ENCODE data around the gene ARHGAP4.

ARHGAP4 gene

DNA sequence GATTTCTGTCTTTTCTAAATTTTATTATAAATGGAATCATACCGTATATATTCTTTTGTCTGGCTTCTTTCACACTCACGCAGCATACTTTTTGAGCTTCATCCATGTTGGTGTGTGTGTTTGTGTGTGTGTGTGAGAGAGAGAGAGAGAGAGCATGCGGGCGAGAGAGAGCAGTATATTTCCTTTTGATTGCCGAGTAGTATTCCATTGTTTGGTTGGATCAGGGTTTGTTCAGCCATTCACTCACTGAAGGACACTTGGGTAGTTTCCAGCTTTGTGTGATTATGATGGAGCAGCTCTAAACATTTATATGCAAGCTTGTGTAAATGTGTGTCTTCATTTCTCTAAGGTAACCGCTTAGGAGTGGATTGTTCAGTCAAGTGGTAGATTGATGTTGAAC is 36.9 kb downstream of the ARHGAP4 start:
- Histone ChIP-seq H3K4me3 (ENCODE audit: low read depth in 1 of 2, low read length in 2 of 2) (no peak overlapping the region), H3K27ac (ENCODE audit: low read depth, low read length) (no peak overlapping the region), H3K27me3 (ENCODE audit: control insufficient read depth in 1 of 2, insufficient read depth in 2 of 2, low read length in 2 of 2) (peaks cover 18 to 33% of the 10 kb centered on the region in 2 donors), H3K36me3 (ENCODE audit: insufficient read depth, low read length) (no peaks in the 10 kb centered on the region), H3K9ac (ENCODE audit: low read length) (no peak overlapping the region), H3K9me3 (ENCODE audit: low read length) (no peaks in the 10 kb centered on the region), H3K4me1 (ENCODE audit: insufficient read depth, low read length) (no peaks in the 10 kb centered on the region)

DNA sequence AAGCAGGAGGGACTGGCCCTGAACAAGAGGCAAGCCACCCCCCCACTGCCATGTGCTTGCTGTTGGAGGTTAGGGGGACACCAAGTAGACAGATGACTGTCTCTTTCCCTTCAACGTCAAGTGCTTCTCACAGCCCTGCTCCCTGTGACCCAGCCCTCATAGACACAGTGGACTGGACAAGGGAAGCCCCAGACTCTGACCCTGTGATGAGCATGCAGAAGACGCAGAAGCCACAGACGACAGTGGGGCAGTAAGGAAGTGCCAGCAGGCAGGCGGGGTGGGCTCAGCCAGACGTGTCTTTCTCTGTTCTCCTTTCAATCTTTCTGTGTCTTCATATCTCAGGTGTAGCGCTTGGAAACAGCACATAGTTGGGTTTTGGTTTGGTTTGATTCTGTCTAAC is 37.7 kb downstream of the ARHGAP4 start:
- peaks cover 20 to 39% of the 10 kb centered on the region in 2 donors for H3K27me3 ChIP-seq (ENCODE audit: control insufficient read depth in 1 of 2, insufficient read depth in 2 of 2, low read length in 2 of 2)

DNA sequence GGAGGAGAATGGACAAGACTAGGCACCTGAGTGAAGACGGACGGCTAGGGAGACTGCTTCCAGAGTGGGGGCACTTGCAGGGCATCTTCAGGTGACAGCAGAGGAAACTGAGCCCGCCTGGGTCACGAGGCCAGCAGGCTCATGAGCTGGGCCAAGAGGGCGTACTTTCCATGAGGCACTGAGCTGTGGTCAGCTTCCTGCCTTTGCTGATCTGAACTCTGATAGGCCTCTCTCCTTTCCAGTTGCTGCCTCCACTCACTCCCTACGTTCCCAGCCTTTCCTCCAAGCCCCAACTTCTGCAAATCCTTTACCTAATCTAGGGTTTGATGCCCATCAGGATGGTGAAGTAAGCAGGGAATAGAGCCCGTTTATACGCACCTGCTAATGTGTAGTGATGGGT is 38.7 kb downstream of the ARHGAP4 start:
- H3K4me3 ChIP-seq (ENCODE audit: low read depth in 1 of 2, low read length in 2 of 2): no peak overlapping the region
- no peak overlapping the region for H3K27ac ChIP-seq (ENCODE audit: low read depth, low read length)
- no peaks in the 10 kb centered on the region for H3K9me3 ChIP-seq (ENCODE audit: low read length)
- H3K9ac ChIP-seq (ENCODE audit: low read length): no peak overlapping the region
- no peaks in the 10 kb centered on the region for H3K36me3 ChIP-seq (ENCODE audit: insufficient read depth, low read length)
- peaks cover 20 to 49% of the 10 kb centered on the region in 2 donors for H3K27me3 ChIP-seq (ENCODE audit: control insufficient read depth in 1 of 2, insufficient read depth in 2 of 2, low read length in 2 of 2)
- H3K4me1 ChIP-seq (ENCODE audit: insufficient read depth, low read length): no peaks in the 10 kb centered on the region

More for the DNA sequence above, 37.7 kb downstream of the ARHGAP4 start:
- Histone ChIP-seq H3K27ac (ENCODE audit: low read depth, low read length) (no peak overlapping the region), H3K9ac (ENCODE audit: low read length) (no peak overlapping the region), H3K4me3 (ENCODE audit: low read depth in 1 of 2, low read length in 2 of 2) (no peak overlapping the region), H3K4me1 (ENCODE audit: insufficient read depth, low read length) (no peaks in the 10 kb centered on the region), H3K9me3 (ENCODE audit: low read length) (no peaks in the 10 kb centered on the region), H3K36me3 (ENCODE audit: insufficient read depth, low read length) (no peaks in the 10 kb centered on the region)

DNA sequence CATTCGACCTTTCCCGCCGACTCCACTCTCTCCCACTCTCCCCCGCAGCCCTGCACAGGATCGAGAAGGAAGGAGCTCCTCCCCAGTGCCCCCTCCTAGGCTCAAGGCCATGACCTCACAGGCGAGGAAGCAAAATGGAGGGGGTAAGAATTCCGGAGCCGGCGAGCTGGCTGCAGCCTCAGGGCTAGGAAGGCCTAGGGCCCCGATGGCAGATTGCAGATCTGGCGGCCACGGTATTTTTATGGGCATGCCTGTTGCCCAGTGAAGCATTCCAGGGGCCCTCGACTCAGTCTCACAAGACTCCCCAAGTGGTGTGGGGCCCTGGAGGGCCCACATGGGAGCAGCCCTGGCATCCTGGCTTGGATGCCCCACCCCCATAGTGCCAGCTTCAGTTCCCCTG is 39.1 kb downstream of the ARHGAP4 start:
- Histone ChIP-seq H3K4me1 (ENCODE audit: insufficient read depth, low read length) (no peaks in the 10 kb centered on the region), H3K9me3 (ENCODE audit: low read length) (no peaks in the 10 kb centered on the region), H3K27ac (ENCODE audit: low read depth, low read length) (no peak overlapping the region), H3K27me3 (ENCODE audit: control insufficient read depth in 1 of 2, insufficient read depth in 2 of 2, low read length in 2 of 2) (peaks cover 23 to 54% of the 10 kb centered on the region in 2 donors), H3K4me3 (ENCODE audit: low read depth in 1 of 2, low read length in 2 of 2) (no peak overlapping the region), H3K36me3 (ENCODE audit: insufficient read depth, low read length) (no peaks in the 10 kb centered on the region), H3K9ac (ENCODE audit: low read length) (no peak overlapping the region)

DNA sequence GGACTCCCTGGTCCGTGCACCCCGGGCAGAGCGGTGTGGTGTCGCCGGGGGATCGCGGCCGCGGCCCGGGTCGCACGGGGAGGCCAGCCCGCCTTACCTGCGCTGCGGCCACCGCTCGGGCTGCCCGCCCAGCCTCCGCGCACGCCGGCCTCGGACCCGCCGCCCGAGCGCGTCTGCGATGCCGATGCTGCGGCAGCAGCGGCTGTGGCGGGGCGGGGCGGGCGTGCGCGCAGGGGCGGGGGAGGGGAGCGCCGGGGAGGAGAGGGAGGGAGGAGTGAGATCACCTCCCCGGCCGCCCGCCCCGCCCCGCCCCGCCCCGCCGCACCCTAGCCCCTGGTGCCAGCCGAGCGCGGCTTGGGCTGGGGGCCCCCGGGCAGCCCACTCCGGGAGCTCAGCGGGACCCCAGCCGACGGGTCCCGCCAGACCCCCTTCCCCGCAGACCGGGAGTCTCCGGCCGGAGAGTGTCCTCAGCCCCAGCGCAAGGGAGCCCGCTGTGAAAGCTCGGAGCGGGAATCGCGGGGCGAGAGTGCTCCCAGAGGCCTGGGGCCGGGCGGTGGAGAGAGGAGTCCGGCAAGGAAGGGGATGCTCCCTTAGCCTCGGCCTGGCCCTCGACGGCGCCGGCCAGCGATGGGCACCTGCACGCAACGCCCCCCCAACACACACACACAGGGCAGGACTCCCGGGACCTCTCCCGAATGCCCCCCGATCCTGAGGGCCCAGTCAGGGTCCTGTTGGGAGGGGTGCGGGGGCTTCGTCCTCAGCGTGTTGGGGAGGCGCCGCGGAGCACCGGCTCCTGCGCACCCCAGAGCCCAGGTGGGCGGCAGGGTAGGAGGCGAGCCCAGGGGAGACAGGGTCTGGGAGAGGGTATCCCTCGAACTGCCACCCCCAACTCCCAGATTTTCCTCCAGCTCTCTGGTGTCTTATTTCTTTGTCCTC is 39.8 kb downstream of the ARHGAP4 start, which contains the start of gene L1CAM:
Gene L1CAM, minus strand, starts transcription at position 206 of the 936 bp plus-strand sequence. CDS start 10,337 bp downstream, outside the sequence.
- Histone ChIP-seq H3K9ac (ENCODE audit: low read length) (no peak within 1 kb of the TSS), H3K27ac (ENCODE audit: low read depth, low read length) (no peak within 1 kb of the TSS), H3K4me1 (ENCODE audit: insufficient read depth, low read length) (no peaks in the 10 kb centered on the region), H3K27me3 (ENCODE audit: control insufficient read depth in 1 of 2, insufficient read depth in 2 of 2, low read length in 2 of 2) (peaks cover 30 to 60% of the 10 kb centered on the region in 2 donors), H3K4me3 (ENCODE audit: low read depth in 1 of 2, low read length in 2 of 2) (no peak within 1 kb of the TSS), H3K36me3 (ENCODE audit: insufficient read depth, low read length) (no peaks in the 10 kb centered on the region), H3K9me3 (ENCODE audit: low read length) (no peaks in the 10 kb centered on the region)

DNA sequence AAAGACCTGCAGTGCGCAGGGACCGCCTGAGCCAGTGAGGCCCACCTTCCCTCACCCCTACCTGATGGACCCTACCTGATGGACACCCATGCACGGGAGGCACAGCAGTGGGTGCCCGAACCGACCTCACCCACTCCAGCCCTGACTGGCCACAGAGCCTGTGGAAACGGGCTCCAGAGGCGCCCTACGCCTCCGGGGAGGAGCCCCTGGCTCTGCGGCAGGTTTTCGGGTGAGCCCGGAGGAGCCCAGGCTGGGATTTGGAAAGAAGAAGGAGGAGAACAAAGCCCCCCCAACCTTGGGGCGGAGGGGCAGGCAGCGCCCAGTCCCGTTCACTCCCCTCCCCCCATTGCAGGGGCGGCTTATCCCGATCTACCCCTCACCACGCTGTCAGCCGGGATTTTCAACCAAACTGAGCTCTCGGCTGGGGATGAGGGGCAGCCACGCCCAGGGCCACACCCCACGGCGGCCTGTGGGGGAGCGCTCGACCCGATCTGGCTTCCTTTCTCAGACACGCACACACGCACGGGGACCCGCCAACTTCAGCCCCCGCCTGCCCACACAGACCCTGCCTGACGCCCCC is 40.8 kb downstream of the ARHGAP4 start:
- H3K9me3 ChIP-seq (ENCODE audit: low read length): no peaks in the 10 kb centered on the region
- no peaks in the 10 kb centered on the region for H3K36me3 ChIP-seq (ENCODE audit: insufficient read depth, low read length)
- no peak overlapping the region for H3K9ac ChIP-seq (ENCODE audit: low read length)
- no peak overlapping the region for H3K4me3 ChIP-seq (ENCODE audit: low read depth in 1 of 2, low read length in 2 of 2)
- no peak overlapping the region for H3K27ac ChIP-seq (ENCODE audit: low read depth, low read length)
- peaks cover 34 to 70% of the 10 kb centered on the region in 2 donors for H3K27me3 ChIP-seq (ENCODE audit: control insufficient read depth in 1 of 2, insufficient read depth in 2 of 2, low read length in 2 of 2)
- H3K4me1 ChIP-seq (ENCODE audit: insufficient read depth, low read length): no peaks in the 10 kb centered on the region

DNA sequence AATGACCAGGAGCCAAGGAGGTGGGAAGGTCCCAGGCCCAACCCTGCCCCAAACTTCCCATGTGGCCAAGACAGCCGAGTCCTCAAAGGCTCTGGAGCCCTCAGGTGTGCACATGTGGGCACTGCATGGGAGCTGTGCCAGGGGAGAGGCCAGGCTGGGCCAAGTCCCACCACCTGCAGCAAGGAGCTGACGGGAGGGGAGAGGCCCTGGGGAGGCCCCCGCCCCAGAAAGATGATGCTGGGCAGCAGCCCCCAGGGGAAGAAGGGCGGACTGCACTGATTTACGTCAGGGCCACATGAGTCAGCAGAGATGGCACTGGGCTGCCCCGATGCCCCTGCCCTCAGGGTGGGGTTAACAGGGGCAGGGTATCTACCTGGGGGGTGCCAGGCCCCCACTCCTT is 41.5 kb downstream of the ARHGAP4 start:
- Histone ChIP-seq H3K4me1 (ENCODE audit: insufficient read depth, low read length) (no peaks in the 10 kb centered on the region), H3K9ac (ENCODE audit: low read length) (no peak overlapping the region), H3K27ac (ENCODE audit: low read depth, low read length) (no peak overlapping the region), H3K9me3 (ENCODE audit: low read length) (no peaks in the 10 kb centered on the region), H3K36me3 (ENCODE audit: insufficient read depth, low read length) (no peaks in the 10 kb centered on the region), H3K4me3 (ENCODE audit: low read depth in 1 of 2, low read length in 2 of 2) (no peak overlapping the region), H3K27me3 (ENCODE audit: control insufficient read depth in 1 of 2, insufficient read depth in 2 of 2, low read length in 2 of 2) (peaks cover 34 to 77% of the 10 kb centered on the region in 2 donors)

DNA sequence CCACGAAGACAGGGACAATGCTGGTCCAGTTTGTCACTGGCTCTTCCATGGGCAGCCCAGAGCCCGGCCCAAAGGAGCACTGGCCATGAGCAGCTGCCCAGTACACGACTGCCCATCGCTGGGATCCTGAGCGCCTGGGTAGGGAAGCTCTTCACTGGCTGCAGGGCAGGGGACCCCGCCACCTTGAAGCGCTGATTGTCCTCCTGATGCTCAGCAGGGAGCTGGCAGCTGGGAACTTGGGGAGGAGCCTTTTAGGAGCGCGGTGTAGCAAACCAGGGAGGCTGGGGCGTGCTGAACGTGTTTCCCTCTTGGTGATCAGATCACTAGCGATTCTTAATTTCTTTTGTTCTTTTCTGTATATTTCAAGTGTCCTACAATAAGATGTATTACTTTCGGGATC is 41.9 kb downstream of the ARHGAP4 start:
- Histone ChIP-seq H3K4me3 (ENCODE audit: low read depth in 1 of 2, low read length in 2 of 2) (no peak overlapping the region), H3K36me3 (ENCODE audit: insufficient read depth, low read length) (no peaks in the 10 kb centered on the region), H3K27me3 (ENCODE audit: control insufficient read depth in 1 of 2, insufficient read depth in 2 of 2, low read length in 2 of 2) (peaks cover 34 to 81% of the 10 kb centered on the region in 2 donors), H3K4me1 (ENCODE audit: insufficient read depth, low read length) (no peaks in the 10 kb centered on the region), H3K9ac (ENCODE audit: low read length) (no peak overlapping the region), H3K27ac (ENCODE audit: low read depth, low read length) (no peak overlapping the region), H3K9me3 (ENCODE audit: low read length) (no peaks in the 10 kb centered on the region)

DNA sequence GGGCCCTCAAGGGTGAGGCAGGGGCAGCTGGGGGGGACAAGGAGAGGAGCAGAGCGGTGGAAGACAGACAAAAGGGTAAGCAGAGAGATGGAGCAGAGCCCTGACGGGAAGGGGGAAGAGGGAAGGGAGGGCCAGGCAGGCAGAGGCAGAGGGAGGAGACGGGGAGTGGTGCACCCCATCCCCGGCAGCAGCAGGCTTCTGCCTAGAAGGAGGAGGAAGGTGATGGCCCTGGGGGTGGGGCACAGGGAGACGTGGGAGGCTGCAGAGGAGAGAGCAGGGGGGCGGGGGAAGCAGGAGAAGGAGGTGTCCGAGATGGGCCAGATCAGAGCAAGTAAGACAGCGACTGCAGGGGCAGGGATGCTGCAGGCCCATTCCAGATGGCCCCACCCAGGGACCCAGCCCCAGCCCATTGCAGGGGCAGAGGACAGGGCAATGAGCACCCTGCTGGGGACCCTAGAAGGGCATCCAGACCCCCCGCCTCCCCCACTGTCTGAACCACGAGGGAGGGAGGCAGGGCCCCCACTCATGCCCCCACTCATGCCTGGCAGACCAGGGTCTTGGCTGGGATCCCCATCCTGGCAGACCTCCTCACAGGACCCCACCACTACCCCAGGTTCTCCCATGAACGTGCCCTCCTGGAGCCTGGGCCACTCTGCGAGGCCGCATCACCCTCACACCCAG is 42.8 kb downstream of the ARHGAP4 start:
- H3K36me3 ChIP-seq (ENCODE audit: insufficient read depth, low read length): no peaks in the 10 kb centered on the region
- no peaks in the 10 kb centered on the region for H3K4me1 ChIP-seq (ENCODE audit: insufficient read depth, low read length)
- H3K4me3 ChIP-seq (ENCODE audit: low read depth in 1 of 2, low read length in 2 of 2): no peak overlapping the region
- H3K27ac ChIP-seq (ENCODE audit: low read depth, low read length): no peak overlapping the region
- H3K9me3 ChIP-seq (ENCODE audit: low read length): no peaks in the 10 kb centered on the region
- H3K9ac ChIP-seq (ENCODE audit: low read length): no peak overlapping the region
- H3K27me3 ChIP-seq (ENCODE audit: control insufficient read depth in 1 of 2, insufficient read depth in 2 of 2, low read length in 2 of 2): peaks cover 34 to 87% of the 10 kb centered on the region in 2 donors

DNA sequence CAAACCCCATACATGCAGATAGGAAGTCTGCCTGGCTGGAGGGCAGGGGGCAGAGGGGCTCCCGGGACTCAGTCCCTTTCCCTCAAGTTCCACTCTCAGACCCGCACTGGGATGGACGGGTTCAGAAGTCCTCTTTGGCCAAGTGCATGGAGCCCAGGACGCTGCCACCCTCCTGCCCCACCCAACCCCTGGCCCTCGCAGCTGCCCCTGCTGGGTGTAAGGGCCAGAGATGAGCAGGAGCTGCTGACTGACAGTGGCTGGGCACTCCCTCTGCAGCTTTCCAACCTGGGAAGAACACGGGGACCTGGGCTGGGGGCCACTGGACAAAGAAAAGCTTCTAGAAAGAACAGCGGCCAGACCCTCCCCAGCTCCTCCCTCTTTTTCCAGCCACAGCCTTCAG is 43.5 kb downstream of the ARHGAP4 start:
- Histone ChIP-seq H3K9me3 (ENCODE audit: low read length) (no peaks in the 10 kb centered on the region), H3K4me1 (ENCODE audit: insufficient read depth, low read length) (no peaks in the 10 kb centered on the region), H3K36me3 (ENCODE audit: insufficient read depth, low read length) (no peaks in the 10 kb centered on the region), H3K9ac (ENCODE audit: low read length) (no peak overlapping the region), H3K27me3 (ENCODE audit: control insufficient read depth in 1 of 2, insufficient read depth in 2 of 2, low read length in 2 of 2) (peaks cover 34 to 88% of the 10 kb centered on the region in 2 donors), H3K4me3 (ENCODE audit: low read depth in 1 of 2, low read length in 2 of 2) (no peak overlapping the region), H3K27ac (ENCODE audit: low read depth, low read length) (no peak overlapping the region)

DNA sequence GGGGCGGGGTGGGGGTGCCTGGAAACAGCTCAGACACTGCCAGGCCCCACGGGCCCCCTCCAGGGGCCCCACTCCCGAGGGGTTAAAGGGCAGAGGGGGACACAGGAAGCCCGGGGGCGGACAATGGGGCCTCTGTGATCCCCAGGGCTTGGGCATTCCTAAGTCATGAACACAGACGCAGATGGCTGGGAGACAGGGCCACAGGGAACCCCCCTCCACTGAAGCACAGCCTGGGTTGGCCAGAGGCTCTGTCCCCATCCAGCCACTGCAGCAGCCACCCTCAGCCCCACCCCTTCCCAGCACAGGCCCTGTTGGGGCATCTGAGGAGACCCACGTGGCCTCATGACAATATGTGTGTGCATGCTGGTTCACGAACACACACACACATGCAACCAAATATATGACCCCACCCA is 44.0 kb downstream of the ARHGAP4 start:
- Histone ChIP-seq H3K27me3 (ENCODE audit: control insufficient read depth in 1 of 2, insufficient read depth in 2 of 2, low read length in 2 of 2) (peaks cover 34 to 84% of the 10 kb centered on the region in 2 donors), H3K27ac (ENCODE audit: low read depth, low read length) (no peak overlapping the region), H3K9me3 (ENCODE audit: low read length) (no peaks in the 10 kb centered on the region), H3K36me3 (ENCODE audit: insufficient read depth, low read length) (no peaks in the 10 kb centered on the region), H3K9ac (ENCODE audit: low read length) (no peak overlapping the region), H3K4me3 (ENCODE audit: low read depth in 1 of 2, low read length in 2 of 2) (no peak overlapping the region), H3K4me1 (ENCODE audit: insufficient read depth, low read length) (no peaks in the 10 kb centered on the region)

Data from muscle layer of colon (tissue), 2 donors.